Measurements from ENCODE around the gene UBE2N. TPM values are rescaled to one million over a fixed set of nuclear protein-coding genes. Genes with fewer than 3 reads are reported as not detected.

UBE2N gene
- total RNA-seq, 1 experiment from 2014 or later: 82.1 TPM

GRCh38 chr12:93358058-93358457 is 83.7 kb downstream of the UBE2N start:
- Histone ChIP-seq H3F3A (ENCODE audit: insufficient read depth, low read depth) (no peaks in the 10 kb centered on the region), H3K27me3 (ENCODE audit: insufficient read depth, low read depth) (no peaks in the 10 kb centered on the region), H3K9me3 (ENCODE audit: insufficient read depth, low read depth) (no peaks in the 10 kb centered on the region), H3K79me2 (ENCODE audit: low read depth) (no peaks in the 10 kb centered on the region), H3K36me3 (ENCODE audit: low read depth) (no peaks in the 10 kb centered on the region), H3K4me3 (no peak overlapping the region), H3K9me2 (ENCODE audit: insufficient read depth) (no peaks in the 10 kb centered on the region), H4K20me1 (ENCODE audit: insufficient read depth) (no peaks in the 10 kb centered on the region), H3K4me2 (no peak overlapping the region), H2AFZ (no peak overlapping the region), H3K4me1 (replicated peaks; ENCODE audit: insufficient read depth) (0 out of 2 replicates have a peak, but pooled peaks cover 4% of the 10 kb centered on the region), H3K27ac (no peak overlapping the region)
- intact Hi-C loops (cut with micrococcal nuclease; ENCODE audit: unreplicated experiment): no loop called here
- CTCF ChIA-PET: interaction anchor here (0.7 kb wide), 1 partner anchor 1427 kb away, joined by 5 read pairs; no protein-coding TSS in a partner anchor
- no peak for DNase-seq
- BruUV-seq (replicated peaks): no TSS peak
- TF ChIP-seq CTCF (conservative IDR thresholded peaks at IDR 0.05) (no peak), EZH2 (IDR thresholded peaks at IDR 0.05; ENCODE audit: low read depth) (no peak)
- POLR2A ChIA-PET (ENCODE audit: unreplicated experiment): no interaction called here

GRCh38 chr12:93356214-93356613 is 85.5 kb downstream of the UBE2N start:
- Histone ChIP-seq H3K9me3 (ENCODE audit: insufficient read depth, low read depth) (no peaks in the 10 kb centered on the region), H3K36me3 (ENCODE audit: low read depth) (no peaks in the 10 kb centered on the region), H3K4me3 (no peak overlapping the region), H3K4me1 (replicated peaks; ENCODE audit: insufficient read depth) (0 out of 2 replicates have a peak, but pooled peaks cover 4% of the 10 kb centered on the region), H3K27ac (no peak overlapping the region), H2AFZ (no peak overlapping the region), H4K20me1 (ENCODE audit: insufficient read depth) (no peaks in the 10 kb centered on the region), H3K79me2 (ENCODE audit: low read depth) (no peaks in the 10 kb centered on the region), H3K27me3 (ENCODE audit: insufficient read depth, low read depth) (no peaks in the 10 kb centered on the region), H3F3A (ENCODE audit: insufficient read depth, low read depth) (no peaks in the 10 kb centered on the region), H3K9me2 (ENCODE audit: insufficient read depth) (no peaks in the 10 kb centered on the region), H3K4me2 (no peak overlapping the region)
- TF ChIP-seq CTCF (conservative IDR thresholded peaks at IDR 0.05): no peak
- no peak for TF ChIP-seq EZH2 (IDR thresholded peaks at IDR 0.05; ENCODE audit: low read depth)
- ChIA-PET POLR2A (ENCODE audit: unreplicated experiment) (no interaction called here), CTCF (no interaction called here)
- DNase-seq: no peak
- no TSS peak for BruUV-seq (replicated peaks)
- intact Hi-C loops (cut with micrococcal nuclease; ENCODE audit: unreplicated experiment): no loop called here

Other genes with a start within 250 kb of the UBE2N start
- 38.7 and 51.0 TPM in 2 replicates for gene NUDT4, start 64.0 kb downstream of the UBE2N start, total RNA-seq (2021)
- 52.8 and 61.0 TPM in 2 replicates for gene MRPL42, start 25.6 kb upstream of the UBE2N start, total RNA-seq (2021)
- gene SOCS2, start 130.7 kb upstream of the UBE2N start, total RNA-seq (2021): 9.2 and 11.1 TPM in 2 replicates
- gene CRADD, start 235.4 kb upstream of the UBE2N start, total RNA-seq (2021): 7.6 and 9.3 TPM in 2 replicates

Data from PC-9 (cell line).